Vagina (tissue), 2 donors: Measurements from ENCODE around the gene OVAAL.

Experiments
- POLR2A ChIP-seq, 2 donors: fragments of 450-650 bp; IDR thresholded peaks; one replicate each; pipeline ENCODE4 v1.6.1; 2017; ENCODE audit warnings: antibody characterized with exemption in 2 of 2, mild to moderate bottlenecking in 2 of 2, moderate library complexity in 2 of 2
- POLR2AphosphoS5 ChIP-seq, 2 donors: sonication (generic); formaldehyde crosslinking; IDR thresholded peaks; one replicate each; pipeline ENCODE4 v1.9.0; 2017; ENCODE audit warnings: antibody characterized with exemption in 2 of 2, mild to moderate bottlenecking in 2 of 2, low read depth in 1 of 2; ENCODE audit not compliant: insufficient read depth in 1 of 2
- TF ChIP-seq, protein P1 (sequence below), 3 experiments: fragments of 450-650 bp in 2 of 3; fragments of 200-600 bp in 1 of 3; sonication (generic) in 1 of 3; IDR thresholded peaks; one replicate each; pipeline ENCODE4 v1.5.1; 2017 to 2019; ENCODE audit warnings: antibody characterized with exemption in 3 of 3, mild to moderate bottlenecking in 2 of 3, moderate library complexity in 2 of 3

DNA sequence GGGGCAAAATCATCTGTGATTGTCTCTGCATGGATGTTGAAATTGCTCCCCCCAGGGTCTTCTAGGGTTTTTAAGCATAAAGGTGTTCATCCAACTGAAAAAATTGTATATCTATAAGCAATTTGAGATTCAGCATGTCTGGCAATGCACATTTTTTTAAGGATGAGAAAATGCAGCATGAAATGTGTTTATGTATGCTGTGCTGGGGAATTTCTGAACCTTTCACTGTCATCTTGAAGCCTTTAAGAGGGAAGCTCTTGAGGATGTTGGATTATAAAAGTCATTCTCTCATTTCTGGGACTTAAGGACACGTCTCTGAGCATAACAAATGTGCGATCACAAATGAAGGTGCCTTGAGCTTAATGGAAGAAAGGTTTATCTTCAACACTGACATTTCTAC lies 9.4 kb downstream of the OVAAL start:
- TF ChIP-seq, protein P1, sequence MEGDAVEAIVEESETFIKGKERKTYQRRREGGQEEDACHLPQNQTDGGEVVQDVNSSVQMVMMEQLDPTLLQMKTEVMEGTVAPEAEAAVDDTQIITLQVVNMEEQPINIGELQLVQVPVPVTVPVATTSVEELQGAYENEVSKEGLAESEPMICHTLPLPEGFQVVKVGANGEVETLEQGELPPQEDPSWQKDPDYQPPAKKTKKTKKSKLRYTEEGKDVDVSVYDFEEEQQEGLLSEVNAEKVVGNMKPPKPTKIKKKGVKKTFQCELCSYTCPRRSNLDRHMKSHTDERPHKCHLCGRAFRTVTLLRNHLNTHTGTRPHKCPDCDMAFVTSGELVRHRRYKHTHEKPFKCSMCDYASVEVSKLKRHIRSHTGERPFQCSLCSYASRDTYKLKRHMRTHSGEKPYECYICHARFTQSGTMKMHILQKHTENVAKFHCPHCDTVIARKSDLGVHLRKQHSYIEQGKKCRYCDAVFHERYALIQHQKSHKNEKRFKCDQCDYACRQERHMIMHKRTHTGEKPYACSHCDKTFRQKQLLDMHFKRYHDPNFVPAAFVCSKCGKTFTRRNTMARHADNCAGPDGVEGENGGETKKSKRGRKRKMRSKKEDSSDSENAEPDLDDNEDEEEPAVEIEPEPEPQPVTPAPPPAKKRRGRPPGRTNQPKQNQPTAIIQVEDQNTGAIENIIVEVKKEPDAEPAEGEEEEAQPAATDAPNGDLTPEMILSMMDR (IDR thresholded peaks at IDR 0.05), result no peak
- TF ChIP-seq POLR2A (IDR thresholded peaks at IDR 0.05), result no peak
- TF ChIP-seq POLR2AphosphoS5 (IDR thresholded peaks at IDR 0.05; ENCODE audit: insufficient read depth in 1 of 2, low read depth in 1 of 2), result no peak
